GM12872 (cell line): ENCODE data around the gene DCTN3.

Source experiments
- TF ChIP-seq, protein P1 (sequence below): IDR thresholded peaks from 3 replicates; pipeline ENCODE4 v1.5.1; 2011; ENCODE audit warnings: low read depth, mild to moderate bottlenecking, low read length, moderate library complexity; ENCODE audit not compliant: insufficient read depth

DCTN3 gene

DNA sequence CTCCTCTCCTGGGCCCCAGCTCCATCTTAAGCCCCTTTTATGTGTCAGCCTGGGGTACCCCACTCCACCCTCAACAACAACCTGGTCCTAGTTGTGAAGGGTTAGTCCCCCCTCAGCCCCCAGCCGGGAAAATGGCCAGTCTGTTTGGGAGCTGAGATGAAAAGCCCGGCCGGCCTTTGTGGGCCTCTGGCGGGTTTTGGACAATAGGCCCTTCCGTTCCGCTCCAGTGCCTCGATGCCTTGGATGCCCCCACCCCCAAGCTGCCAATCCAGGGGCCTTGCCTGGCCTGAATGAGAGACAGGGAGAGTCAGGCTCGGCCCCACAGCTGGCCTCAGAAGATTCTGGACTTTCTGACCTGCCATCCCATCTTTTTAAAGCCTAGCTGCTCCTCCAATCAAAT lies 39.9 kb downstream of the DCTN3 start:
- TF ChIP-seq, protein P1, sequence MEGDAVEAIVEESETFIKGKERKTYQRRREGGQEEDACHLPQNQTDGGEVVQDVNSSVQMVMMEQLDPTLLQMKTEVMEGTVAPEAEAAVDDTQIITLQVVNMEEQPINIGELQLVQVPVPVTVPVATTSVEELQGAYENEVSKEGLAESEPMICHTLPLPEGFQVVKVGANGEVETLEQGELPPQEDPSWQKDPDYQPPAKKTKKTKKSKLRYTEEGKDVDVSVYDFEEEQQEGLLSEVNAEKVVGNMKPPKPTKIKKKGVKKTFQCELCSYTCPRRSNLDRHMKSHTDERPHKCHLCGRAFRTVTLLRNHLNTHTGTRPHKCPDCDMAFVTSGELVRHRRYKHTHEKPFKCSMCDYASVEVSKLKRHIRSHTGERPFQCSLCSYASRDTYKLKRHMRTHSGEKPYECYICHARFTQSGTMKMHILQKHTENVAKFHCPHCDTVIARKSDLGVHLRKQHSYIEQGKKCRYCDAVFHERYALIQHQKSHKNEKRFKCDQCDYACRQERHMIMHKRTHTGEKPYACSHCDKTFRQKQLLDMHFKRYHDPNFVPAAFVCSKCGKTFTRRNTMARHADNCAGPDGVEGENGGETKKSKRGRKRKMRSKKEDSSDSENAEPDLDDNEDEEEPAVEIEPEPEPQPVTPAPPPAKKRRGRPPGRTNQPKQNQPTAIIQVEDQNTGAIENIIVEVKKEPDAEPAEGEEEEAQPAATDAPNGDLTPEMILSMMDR, result no peak

DNA sequence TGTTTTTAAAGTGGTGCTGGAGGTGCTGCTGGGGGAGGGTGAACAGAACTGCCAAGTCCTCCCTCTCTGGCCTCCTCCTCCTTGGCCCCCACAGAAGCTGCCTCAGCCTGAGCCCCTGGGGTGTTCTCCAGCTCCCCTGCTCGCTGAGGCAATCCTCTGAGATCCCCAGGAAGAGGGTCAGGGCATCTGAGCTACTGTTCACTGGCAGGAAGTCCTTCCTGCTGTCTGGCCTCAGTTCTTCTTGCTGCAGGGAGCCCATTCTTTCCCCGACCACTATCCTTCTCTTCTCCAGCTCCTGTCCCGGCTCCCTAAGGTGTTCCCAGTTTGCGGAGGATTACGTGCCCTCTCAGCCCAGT lies 40.5 kb downstream of the DCTN3 start:
- TF ChIP-seq, protein P1, result no peak

DNA sequence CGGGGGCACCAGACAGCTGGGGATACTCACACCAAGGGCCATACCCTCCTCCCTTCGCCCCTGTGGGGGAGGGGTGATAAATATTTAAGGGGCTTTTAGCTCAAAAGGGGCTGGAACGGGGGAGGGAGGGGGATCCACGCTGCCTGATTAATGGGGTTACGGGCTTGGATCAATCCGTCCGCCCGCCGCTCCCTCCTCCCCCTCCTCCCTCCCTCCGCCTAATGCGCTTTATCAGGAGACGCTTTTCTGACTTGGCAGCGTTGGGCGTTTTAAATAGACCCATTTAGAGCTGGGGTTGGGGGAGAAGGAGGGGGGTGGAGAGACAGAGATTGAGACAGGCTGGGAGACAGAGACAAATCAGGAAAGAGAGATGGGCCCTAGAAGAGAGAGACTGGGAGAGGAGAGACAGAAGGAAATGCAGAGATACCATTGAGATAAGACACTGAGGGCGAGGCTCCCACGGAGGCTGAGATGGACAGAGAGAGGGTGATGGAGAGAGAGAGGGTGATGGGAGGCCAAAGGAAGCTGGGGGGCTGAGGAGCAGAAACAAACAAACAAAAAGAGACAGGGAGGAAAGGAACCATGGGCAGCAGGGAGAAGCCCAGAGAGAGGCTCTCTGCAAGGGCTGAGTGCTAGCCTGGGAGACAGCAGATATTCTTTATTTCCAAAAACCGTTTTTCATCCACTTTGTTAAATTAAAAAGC lies 41.0 kb downstream of the DCTN3 start:
- TF ChIP-seq, protein P1, result no peak

DNA sequence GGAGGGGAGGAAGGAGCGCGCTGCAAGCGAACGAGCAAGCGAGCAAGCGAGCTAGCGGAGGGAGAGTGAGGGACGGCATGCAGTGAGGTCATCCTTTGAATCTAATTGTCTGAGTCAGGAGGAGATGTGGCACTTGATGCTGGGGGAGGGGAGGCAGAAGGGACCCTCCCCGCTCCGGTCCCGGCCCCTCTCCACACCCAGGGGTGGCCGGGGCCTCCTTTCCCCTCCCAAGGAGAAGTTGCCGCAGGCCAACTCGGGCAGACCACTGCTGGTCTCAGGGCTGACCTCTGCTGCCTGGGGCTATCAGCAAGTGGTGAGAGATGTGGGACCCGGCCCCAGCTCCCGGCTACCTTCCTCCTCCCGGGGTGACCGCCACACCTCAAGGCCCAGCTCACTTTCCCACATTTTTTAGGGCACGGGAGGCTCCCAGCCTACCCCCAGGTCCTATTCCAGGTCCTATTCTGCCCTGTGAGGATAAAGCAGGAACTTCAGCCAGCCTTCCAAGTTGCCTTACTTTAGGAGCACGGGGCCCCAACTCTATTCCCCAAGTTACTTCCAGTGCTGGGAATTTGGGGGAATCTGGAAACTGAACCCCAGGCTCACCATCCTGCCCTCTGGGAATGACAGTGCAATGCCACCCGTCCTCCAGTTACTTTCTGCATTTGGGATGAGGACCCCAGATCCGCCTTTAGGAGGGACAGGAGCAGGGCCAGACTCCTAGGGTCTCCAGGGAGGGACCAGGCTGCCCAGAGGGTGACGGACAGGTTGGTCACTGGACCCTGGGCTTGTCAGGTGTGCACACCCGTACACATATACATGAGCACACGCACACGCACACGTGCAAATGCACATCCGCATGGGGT lies 41.8 kb downstream of the DCTN3 start:
- TF ChIP-seq, protein P1, result no peak

DNA sequence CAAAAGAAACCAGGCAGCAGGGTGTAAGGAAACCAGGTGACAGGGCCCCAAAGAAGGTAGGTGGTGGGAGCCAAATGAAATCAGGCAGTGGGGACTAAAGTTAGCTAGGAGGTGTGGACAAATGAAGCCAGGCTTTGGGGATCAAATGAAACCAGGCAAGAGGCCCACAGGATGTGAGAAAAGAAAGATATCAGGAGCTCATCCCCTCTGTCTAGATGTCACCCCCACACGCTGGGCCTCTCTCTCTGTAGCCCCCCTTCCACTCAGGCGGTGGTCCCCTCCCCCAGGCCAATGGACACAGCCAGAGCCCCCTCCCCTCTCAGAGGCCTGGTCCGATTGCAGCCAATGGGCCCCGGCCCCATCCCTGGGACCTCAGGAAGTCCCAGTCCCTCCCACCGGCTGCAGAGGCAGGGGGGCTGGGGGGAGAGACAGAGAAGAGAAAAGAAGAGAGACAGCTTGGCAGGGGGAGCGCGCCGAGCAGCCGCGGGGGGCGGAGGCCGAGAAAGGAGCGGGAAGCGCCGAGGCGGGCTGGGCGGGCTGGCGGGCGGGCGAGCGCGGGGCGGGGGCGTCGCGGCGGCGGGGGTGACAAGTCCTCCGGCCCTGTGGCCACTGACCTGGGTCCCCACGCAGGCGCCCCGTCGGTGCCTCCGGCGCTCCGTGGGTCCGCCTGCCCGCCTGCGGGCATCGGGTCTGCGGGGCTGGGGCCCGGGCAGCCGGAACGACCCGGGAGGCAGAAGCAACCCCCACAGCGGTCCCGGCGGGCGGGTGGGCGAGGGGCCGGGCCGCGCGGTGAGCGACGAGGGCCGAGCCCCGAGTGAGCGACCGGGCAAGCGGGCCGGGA lies 42.7 kb downstream of the DCTN3 start:
- TF ChIP-seq, protein P1, result no peak

DNA sequence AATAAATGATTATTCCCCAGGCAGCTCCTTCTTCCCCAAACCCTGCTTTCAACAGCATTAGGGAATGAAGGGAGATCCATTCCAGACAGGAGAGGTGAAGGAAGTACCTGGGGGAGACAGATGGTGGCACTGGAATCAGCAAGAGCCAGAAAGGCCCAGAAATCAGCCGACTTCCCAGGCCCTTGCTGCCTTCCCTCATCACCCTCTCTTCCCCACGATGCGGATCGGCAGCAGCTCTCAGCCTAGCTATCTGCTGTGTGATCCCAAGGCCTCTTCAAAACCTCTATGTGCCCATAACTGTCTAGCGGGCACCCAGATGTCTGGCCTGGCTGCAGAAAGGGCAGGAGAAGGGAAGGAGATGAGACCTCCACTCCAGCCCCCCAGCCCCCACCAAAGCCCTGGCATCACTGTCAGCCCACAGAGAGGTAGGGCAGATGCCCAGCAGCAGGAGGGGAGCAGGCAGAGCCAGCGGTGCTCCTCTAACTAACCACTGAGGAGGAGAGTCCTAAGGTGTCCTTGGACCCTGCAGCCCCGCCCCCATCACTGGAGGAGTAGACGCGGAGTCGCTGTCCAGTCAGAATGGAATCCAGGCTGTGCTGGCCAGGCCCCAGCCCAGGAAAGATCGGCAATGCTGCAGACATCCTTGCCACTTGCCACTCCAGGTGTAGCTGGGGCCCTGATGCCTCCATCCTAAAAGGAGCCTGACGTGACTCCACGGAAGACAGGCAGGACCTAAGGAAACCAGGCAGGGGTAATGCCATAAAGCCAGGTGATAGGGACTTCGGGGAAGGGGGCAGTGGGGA lies 43.5 kb downstream of the DCTN3 start:
- TF ChIP-seq, protein P1, result no peak
